ENCODE data around the gene ANGPTL8. TPM values are rescaled to one million over a fixed set of nuclear protein-coding genes. Genes with fewer than 3 reads are reported as not detected.

The ANGPTL8 gene
- total and polyA plus RNA-seq, 2 experiments from 2014 or later, result not detected

DNA sequence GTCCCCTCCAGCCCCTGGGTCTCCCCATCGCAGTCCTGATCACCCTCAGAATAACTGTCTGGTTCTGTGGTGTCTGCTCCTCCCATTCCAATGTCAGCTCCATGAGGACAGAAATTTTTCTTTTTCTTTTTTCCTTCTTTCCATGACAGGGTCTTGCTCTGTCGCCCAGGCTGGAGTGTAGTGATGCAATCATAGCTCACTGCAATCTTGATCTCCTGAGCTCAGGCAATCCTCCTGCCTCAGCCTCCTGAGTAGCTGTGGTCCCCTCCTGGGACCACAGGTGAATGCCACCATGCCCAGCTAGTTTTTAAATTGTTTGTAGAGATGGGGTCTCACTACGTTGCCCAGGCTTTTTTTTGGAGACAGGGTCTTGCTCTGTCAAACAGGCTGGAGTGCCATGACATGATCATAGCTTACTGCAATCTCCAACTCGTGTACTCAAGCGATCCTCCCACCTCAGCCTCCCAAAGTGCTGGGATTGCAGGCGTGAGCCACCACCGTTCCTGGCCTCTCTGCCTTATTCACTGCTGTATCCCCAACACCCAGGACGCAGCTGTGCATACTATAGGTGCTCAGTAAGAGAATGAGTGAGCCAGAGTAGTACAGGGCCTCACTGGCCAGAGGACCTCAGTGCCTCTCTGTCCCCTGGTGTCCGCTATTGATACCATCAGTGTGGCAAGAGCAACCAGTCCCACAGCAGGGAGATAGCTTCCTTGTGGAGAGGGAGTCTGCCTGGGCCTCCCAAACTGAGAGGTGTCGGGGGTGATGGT lies 28.1 kb downstream of the ANGPTL8 start:
- H3K36me3 Mint-ChIP-seq (ENCODE audit: low read depth), result no peaks in the 10 kb centered on the region
- ATAC-seq, result no peak

More for the DNA sequence above, 28.1 kb downstream of the ANGPTL8 start:
- H4K20me1 ChIP-seq (replicated peaks; ENCODE audit: insufficient read depth), result no peaks in the 10 kb centered on the region
- no peak overlapping the region for H3K27ac ChIP-seq (ENCODE audit: low read depth)
- Mint-ChIP-seq H3K4me3 (no peak overlapping the region), H3K27ac (no peak overlapping the region), H3K27me3 (ENCODE audit: insufficient read depth, low read depth, poor library complexity) (peaks cover 14% of the 10 kb centered on the region), H3K9me3 (no peaks in the 10 kb centered on the region), H3K4me1 (peaks cover 11% of the 10 kb centered on the region)
- H3K4me2 ChIP-seq, result no peak overlapping the region
- no peaks in the 10 kb centered on the region for H3K36me3 ChIP-seq (ENCODE audit: insufficient read depth)
- H2AFZ ChIP-seq, result no peak overlapping the region
- H3K9me2 ChIP-seq (ENCODE audit: insufficient read depth), result no peaks in the 10 kb centered on the region
- no peaks in the 10 kb centered on the region for H3K4me1 ChIP-seq (ENCODE audit: insufficient read depth)
- H3K4me3 ChIP-seq, result no peak overlapping the region
- no peaks in the 10 kb centered on the region for H3K27me3 ChIP-seq (ENCODE audit: insufficient read depth)
- H3F3A ChIP-seq (replicated peaks; ENCODE audit: low read depth), result no peaks in the 10 kb centered on the region
- TF ChIP-seq ZNF331 (CRISPR knock-in tag; IDR thresholded peaks at IDR 0.05; ENCODE audit: low read depth), result no peak
- TF ChIP-seq, protein P1, sequence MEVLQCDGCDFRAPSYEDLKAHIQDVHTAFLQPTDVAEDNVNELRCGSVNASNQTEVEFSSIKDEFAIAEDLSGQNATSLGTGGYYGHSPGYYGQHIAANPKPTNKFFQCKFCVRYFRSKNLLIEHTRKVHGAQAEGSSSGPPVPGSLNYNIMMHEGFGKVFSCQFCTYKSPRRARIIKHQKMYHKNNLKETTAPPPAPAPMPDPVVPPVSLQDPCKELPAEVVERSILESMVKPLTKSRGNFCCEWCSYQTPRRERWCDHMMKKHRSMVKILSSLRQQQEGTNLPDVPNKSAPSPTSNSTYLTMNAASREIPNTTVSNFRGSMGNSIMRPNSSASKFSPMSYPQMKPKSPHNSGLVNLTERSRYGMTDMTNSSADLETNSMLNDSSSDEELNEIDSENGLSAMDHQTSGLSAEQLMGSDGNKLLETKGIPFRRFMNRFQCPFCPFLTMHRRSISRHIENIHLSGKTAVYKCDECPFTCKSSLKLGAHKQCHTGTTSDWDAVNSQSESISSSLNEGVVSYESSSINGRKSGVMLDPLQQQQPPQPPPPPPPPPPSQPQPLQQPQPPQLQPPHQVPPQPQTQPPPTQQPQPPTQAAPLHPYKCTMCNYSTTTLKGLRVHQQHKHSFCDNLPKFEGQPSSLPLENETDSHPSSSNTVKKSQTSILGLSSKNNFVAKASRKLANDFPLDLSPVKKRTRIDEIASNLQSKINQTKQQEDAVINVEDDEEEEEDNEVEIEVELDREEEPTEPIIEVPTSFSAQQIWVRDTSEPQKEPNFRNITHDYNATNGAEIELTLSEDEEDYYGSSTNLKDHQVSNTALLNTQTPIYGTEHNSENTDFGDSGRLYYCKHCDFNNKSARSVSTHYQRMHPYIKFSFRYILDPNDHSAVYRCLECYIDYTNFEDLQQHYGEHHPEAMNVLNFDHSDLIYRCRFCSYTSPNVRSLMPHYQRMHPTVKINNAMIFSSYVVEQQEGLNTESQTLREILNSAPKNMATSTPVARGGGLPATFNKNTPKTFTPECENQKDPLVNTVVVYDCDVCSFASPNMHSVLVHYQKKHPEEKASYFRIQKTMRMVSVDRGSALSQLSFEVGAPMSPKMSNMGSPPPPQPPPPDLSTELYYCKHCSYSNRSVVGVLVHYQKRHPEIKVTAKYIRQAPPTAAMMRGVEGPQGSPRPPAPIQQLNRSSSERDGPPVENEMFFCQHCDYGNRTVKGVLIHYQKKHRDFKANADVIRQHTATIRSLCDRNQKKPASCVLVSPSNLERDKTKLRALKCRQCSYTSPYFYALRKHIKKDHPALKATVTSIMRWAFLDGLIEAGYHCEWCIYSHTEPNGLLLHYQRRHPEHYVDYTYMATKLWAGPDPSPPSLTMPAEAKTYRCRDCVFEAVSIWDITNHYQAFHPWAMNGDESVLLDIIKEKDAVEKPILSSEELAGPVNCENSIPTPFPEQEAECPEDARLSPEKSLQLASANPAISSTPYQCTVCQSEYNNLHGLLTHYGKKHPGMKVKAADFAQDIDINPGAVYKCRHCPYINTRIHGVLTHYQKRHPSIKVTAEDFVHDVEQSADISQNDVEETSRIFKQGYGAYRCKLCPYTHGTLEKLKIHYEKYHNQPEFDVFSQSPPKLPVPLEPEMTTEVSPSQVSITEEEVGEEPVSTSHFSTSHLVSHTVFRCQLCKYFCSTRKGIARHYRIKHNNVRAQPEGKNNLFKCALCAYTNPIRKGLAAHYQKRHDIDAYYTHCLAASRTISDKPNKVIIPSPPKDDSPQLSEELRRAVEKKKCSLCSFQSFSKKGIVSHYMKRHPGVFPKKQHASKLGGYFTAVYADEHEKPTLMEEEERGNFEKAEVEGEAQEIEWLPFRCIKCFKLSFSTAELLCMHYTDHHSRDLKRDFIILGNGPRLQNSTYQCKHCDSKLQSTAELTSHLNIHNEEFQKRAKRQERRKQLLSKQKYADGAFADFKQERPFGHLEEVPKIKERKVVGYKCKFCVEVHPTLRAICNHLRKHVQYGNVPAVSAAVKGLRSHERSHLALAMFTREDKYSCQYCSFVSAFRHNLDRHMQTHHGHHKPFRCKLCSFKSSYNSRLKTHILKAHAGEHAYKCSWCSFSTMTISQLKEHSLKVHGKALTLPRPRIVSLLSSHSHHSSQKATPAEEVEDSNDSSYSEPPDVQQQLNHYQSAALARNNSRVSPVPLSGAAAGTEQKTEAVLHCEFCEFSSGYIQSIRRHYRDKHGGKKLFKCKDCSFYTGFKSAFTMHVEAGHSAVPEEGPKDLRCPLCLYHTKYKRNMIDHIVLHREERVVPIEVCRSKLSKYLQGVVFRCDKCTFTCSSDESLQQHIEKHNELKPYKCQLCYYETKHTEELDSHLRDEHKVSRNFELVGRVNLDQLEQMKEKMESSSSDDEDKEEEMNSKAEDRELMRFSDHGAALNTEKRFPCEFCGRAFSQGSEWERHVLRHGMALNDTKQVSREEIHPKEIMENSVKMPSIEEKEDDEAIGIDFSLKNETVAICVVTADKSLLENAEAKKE (CRISPR knock-in tag; IDR thresholded peaks at IDR 0.05), result no peak
- no peak for TF ChIP-seq NANOG (IDR thresholded peaks at IDR 0.05; ENCODE audit: borderline replicate concordance)
- no peak for TF ChIP-seq CREB1 (CRISPR knock-in tag; IDR thresholded peaks at IDR 0.05; ENCODE audit: low read depth)
- no peak for TF ChIP-seq CTCF (conservative IDR thresholded peaks at IDR 0.05; ENCODE audit: low read depth in 2 of 2)
- no peak for TF ChIP-seq EZH2phosphoT487 (IDR thresholded peaks at IDR 0.05; ENCODE audit: unreplicated experiment)
- no peak for TF ChIP-seq JUNB (IDR thresholded peaks at IDR 0.05; ENCODE audit: unreplicated experiment)
- TF ChIP-seq, protein P2, sequence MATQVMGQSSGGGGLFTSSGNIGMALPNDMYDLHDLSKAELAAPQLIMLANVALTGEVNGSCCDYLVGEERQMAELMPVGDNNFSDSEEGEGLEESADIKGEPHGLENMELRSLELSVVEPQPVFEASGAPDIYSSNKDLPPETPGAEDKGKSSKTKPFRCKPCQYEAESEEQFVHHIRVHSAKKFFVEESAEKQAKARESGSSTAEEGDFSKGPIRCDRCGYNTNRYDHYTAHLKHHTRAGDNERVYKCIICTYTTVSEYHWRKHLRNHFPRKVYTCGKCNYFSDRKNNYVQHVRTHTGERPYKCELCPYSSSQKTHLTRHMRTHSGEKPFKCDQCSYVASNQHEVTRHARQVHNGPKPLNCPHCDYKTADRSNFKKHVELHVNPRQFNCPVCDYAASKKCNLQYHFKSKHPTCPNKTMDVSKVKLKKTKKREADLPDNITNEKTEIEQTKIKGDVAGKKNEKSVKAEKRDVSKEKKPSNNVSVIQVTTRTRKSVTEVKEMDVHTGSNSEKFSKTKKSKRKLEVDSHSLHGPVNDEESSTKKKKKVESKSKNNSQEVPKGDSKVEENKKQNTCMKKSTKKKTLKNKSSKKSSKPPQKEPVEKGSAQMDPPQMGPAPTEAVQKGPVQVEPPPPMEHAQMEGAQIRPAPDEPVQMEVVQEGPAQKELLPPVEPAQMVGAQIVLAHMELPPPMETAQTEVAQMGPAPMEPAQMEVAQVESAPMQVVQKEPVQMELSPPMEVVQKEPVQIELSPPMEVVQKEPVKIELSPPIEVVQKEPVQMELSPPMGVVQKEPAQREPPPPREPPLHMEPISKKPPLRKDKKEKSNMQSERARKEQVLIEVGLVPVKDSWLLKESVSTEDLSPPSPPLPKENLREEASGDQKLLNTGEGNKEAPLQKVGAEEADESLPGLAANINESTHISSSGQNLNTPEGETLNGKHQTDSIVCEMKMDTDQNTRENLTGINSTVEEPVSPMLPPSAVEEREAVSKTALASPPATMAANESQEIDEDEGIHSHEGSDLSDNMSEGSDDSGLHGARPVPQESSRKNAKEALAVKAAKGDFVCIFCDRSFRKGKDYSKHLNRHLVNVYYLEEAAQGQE (IDR thresholded peaks at IDR 0.05; ENCODE audit: unreplicated experiment), result no peak
- no peak for TF ChIP-seq ZNF114 (CRISPR knock-in tag; IDR thresholded peaks at IDR 0.05)
- TF ChIP-seq, protein P3, sequence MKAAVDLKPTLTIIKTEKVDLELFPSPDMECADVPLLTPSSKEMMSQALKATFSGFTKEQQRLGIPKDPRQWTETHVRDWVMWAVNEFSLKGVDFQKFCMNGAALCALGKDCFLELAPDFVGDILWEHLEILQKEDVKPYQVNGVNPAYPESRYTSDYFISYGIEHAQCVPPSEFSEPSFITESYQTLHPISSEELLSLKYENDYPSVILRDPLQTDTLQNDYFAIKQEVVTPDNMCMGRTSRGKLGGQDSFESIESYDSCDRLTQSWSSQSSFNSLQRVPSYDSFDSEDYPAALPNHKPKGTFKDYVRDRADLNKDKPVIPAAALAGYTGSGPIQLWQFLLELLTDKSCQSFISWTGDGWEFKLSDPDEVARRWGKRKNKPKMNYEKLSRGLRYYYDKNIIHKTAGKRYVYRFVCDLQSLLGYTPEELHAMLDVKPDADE (IDR thresholded peaks at IDR 0.05), result no peak
- no peak for TF ChIP-seq POLR2AphosphoS5 (IDR thresholded peaks at IDR 0.05; ENCODE audit: low read depth)
- no peak for TF ChIP-seq EZH2 (IDR thresholded peaks at IDR 0.05; ENCODE audit: low read depth, unreplicated experiment)
- TF ChIP-seq STAT1 (IDR thresholded peaks at IDR 0.05; ENCODE audit: unreplicated experiment), result no peak
- no peak for DNase-seq (ENCODE audit: low spot score)
- H3K79me2 ChIP-seq (replicated peaks; ENCODE audit: insufficient read depth), result no peaks in the 10 kb centered on the region
